Keratinocyte (primary cell): ENCODE data around the gene MOB2. TPM values are rescaled to one million over a fixed set of nuclear protein-coding genes. Genes with fewer than 3 reads are reported as not detected.

Experiments used
- DNase-seq: peaks from one replicate; pipeline ENCODE4 v3.0.0-alpha.2; 2011; ENCODE audit warnings: low read depth, missing footprints, low spot score
- FAIRE-seq: peaks from 2 replicates; lab custom pipeline; 2011; peaks lifted over from hg19 to GRCh38; lab: Jason Lieb, UNC
- H2AFZ ChIP-seq: 2 replicates; pipeline ENCODE4 v1.6.0; 2012; ENCODE audit warnings: low read length, control low read depth, inconsistent platforms; ENCODE audit not compliant: control insufficient read depth
- H3K27ac ChIP-seq: 2 replicates; pipeline ENCODE4 v1.5.1; 2011; ENCODE audit warnings: low read length; ENCODE audit not compliant: control insufficient read depth, insufficient read depth
- H3K27me3 ChIP-seq: 3 replicates; pipeline ENCODE4 v1.6.0; 2011; ENCODE audit warnings: low read length; ENCODE audit not compliant: control insufficient read depth, insufficient read depth; ENCODE audit errors: extremely low read depth
- H3K36me3 ChIP-seq, 2 experiments: 2 replicates in 1 of 2; 3 replicates in 1 of 2; pipeline ENCODE4 v1.5.1; 2011; ENCODE audit warnings: low read length in 2 of 2, mild to moderate bottlenecking in 1 of 2; ENCODE audit not compliant: control insufficient read depth in 2 of 2, insufficient read depth in 2 of 2; ENCODE audit errors: extremely low read depth in 1 of 2
- H3K4me1 ChIP-seq: 3 replicates; pipeline ENCODE4 v1.5.1; 2011; ENCODE audit warnings: low read length; ENCODE audit not compliant: control insufficient read depth, insufficient read depth; ENCODE audit errors: extremely low read depth
- H3K4me2 ChIP-seq: 3 replicates; pipeline ENCODE4 v1.6.0; 2011; ENCODE audit warnings: low read depth, low read length; ENCODE audit not compliant: control insufficient read depth, insufficient read depth; ENCODE audit errors: extremely low read depth
- H3K4me3 ChIP-seq, 3 experiments: fragments of 200-600 bp in 1 of 3; sonication (generic) in 1 of 3; 2 replicates in 2 of 3; 3 replicates in 1 of 3; pipeline ENCODE4 v1.5.1; 2011 to 2016; ENCODE audit warnings: low read length in 3 of 3, mild to moderate bottlenecking in 3 of 3, control low read depth in 2 of 3, inconsistent platforms in 1 of 3, low read depth in 1 of 3, mixed read lengths in 1 of 3, mixed run types in 1 of 3, moderate library complexity in 1 of 3; ENCODE audit not compliant: control insufficient read depth in 2 of 3, insufficient read depth in 2 of 3; ENCODE audit errors: extremely low read depth in 1 of 3
- H3K79me2 ChIP-seq: 2 replicates; pipeline ENCODE4 v1.6.0; 2012; ENCODE audit warnings: low read length; ENCODE audit not compliant: control insufficient read depth, insufficient read depth
- H3K9ac ChIP-seq: 3 replicates; pipeline ENCODE4 v1.6.0; 2011; ENCODE audit warnings: low read length; ENCODE audit not compliant: control insufficient read depth, insufficient read depth; ENCODE audit errors: extremely low read depth
- H3K9me1 ChIP-seq: 3 replicates; pipeline ENCODE4 v1.6.0; 2011; ENCODE audit warnings: low read length; ENCODE audit not compliant: control insufficient read depth, insufficient read depth; ENCODE audit errors: extremely low read depth
- H3K9me3 ChIP-seq: 2 replicates; pipeline ENCODE4 v1.5.1; 2012; ENCODE audit warnings: low read depth, low read length; ENCODE audit not compliant: control insufficient read depth
- H4K20me1 ChIP-seq: 3 replicates; pipeline ENCODE4 v1.6.0; 2011; ENCODE audit warnings: low read length; ENCODE audit not compliant: control insufficient read depth, insufficient read depth; ENCODE audit errors: extremely low read depth
- EZH2 ChIP-seq: IDR thresholded peaks from one replicate; pipeline ENCODE4 v1.6.1; 2012; ENCODE audit warnings: inconsistent platforms, mild to moderate bottlenecking, low read length, moderate library complexity
- dilution Hi-C: fragments of 300-500 bp; cut with MboI; formaldehyde crosslinking; loops from one replicate; pipeline ENCODE4 v1.7.0; 2020; ENCODE audit warnings: low sequenced_read_pairs; ENCODE audit not compliant: extremely low pct_ligation_motif_present
- polyA plus RNA-seq, 5 experiments: library from polyadenylated mRNA; depleted of rRNA in 3 of 5; stranded (reverse) in 3 of 5; stranded (forward) in 1 of 5; unstranded in 1 of 5; fragments of >200 nt; gene quantifications; 1 replicate in 1 of 5; 2 replicates in 3 of 5; 3 replicates in 1 of 5; pipeline versions ENCODE4 v1.2.1 to v1.2.3, GENCODE V29; 2011 to 2012; ENCODE audit warnings: missing spikeins in 2 of 5, low read depth in 1 of 5, low replicate concordance in 1 of 5
- TF ChIP-seq, protein P1 (sequence below), 3 experiments: IDR thresholded peaks in 1 of 3; conservative IDR thresholded peaks in 1 of 3; optimal IDR thresholded peaks in 1 of 3; 2 replicates in 2 of 3; 3 replicates in 1 of 3; pipeline versions ENCODE3 to v1.5.1; 2011; ENCODE audit warnings: low read length in 3 of 3, mild to moderate bottlenecking in 3 of 3, moderate library complexity in 2 of 3, control low read depth in 1 of 3, inconsistent platforms in 1 of 3; ENCODE audit not compliant: insufficient read depth in 2 of 3; ENCODE audit errors: extremely low read depth in 1 of 3

Gene MOB2
- polyA plus RNA-seq, 1 donor (not counting 4 experiments of a cell fraction or from before 2014, with no cell fraction given), result 37.7 TPM

DNA sequence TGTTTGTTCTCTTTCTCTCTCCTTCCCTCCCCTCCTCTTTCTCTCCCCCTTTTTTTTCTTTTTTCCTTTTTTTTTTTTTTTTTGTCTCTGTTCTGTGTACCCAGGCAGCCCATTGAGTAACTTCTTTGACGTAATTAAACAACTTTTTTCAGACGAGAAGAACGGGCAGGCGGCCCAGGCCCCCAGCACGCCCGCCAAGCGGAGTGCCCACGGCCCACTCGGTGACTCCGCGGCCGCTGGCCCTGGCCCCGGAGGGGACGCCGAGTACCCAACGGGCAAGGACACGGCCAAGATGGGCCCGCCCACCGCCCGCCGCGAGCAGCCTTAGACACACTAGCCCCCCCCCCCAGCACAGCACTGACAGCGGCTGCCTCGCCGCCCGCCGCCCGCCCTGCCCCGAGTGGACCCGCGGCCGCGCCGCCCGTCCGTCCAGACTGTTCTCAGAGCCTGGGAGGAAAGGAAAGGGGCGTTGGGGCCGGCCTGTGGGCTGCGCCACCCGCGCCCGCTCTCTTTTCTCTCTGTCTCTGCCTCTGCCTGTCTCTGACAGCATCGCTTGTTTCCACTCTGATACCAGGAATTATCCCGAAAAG lies 26.1 kb downstream of the MOB2 start:
- Histone ChIP-seq H3K27ac (no peak overlapping the region), H3K79me2 (no peaks in the 10 kb centered on the region), H3K9ac (no peak overlapping the region), H3K4me2 (no peak overlapping the region), H3K9me1 (no peaks in the 10 kb centered on the region), H4K20me1 (no peaks in the 10 kb centered on the region), H2AFZ (no peak overlapping the region), H3K36me3 (no peaks in the 10 kb centered on the region), H3K4me3 (no peak overlapping the region), H3K4me1 (no peaks in the 10 kb centered on the region), H3K27me3 (no peaks in the 10 kb centered on the region), H3K9me3 (no peaks in the 10 kb centered on the region)
- DNase-seq (no peak), FAIRE-seq (no peak)
- dilution Hi-C loops, result no loop called here
- TF ChIP-seq, protein P1, sequence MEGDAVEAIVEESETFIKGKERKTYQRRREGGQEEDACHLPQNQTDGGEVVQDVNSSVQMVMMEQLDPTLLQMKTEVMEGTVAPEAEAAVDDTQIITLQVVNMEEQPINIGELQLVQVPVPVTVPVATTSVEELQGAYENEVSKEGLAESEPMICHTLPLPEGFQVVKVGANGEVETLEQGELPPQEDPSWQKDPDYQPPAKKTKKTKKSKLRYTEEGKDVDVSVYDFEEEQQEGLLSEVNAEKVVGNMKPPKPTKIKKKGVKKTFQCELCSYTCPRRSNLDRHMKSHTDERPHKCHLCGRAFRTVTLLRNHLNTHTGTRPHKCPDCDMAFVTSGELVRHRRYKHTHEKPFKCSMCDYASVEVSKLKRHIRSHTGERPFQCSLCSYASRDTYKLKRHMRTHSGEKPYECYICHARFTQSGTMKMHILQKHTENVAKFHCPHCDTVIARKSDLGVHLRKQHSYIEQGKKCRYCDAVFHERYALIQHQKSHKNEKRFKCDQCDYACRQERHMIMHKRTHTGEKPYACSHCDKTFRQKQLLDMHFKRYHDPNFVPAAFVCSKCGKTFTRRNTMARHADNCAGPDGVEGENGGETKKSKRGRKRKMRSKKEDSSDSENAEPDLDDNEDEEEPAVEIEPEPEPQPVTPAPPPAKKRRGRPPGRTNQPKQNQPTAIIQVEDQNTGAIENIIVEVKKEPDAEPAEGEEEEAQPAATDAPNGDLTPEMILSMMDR (optimal IDR thresholded peaks at IDR 0.05 in 1 of 3, IDR thresholded peaks at IDR 0.05 in 1 of 3, conservative IDR thresholded peaks at IDR 0.05 in 1 of 3; ENCODE audit: extremely low read depth in 1 of 3, insufficient read depth in 2 of 3, low read length in 3 of 3), result no peak
- no peak for TF ChIP-seq EZH2

DNA sequence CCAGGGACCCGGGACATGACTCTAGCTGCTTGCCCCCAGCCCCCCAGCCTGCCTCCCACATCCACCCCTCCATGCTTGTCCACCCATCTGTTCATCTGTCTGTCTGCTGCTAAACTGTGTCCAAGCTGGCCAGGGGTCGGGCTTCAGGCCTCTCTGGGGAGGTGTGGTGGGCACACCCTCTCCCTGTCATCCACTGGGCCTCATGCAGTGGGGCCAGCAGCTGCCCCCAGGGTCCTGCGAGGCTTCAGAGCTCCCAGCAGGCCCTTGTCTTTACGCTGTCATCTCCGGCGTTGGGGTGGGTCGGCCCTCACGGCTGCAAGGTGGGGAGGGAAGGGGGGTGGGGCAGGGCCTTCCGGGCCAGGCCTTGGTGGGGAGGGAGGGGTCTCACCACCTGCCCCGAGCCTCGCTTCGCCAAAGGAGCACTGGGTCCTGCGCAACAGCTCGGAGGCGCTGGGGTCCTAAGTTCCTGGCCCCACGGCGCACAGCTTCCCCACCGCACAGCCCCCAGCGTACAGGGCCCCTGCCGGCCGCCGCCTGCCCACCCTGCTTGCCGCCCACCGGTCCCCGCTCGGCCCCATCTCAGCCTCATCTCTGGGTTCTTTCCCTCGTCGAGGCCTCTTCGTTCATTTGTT lies 26.7 kb downstream of the MOB2 start:
- Histone ChIP-seq H3K9me1 (no peaks in the 10 kb centered on the region), H2AFZ (no peak overlapping the region), H4K20me1 (no peaks in the 10 kb centered on the region), H3K79me2 (no peaks in the 10 kb centered on the region), H3K36me3 (no peaks in the 10 kb centered on the region), H3K4me1 (no peaks in the 10 kb centered on the region), H3K4me3 (no peak overlapping the region), H3K27me3 (peaks cover under 1% of the 10 kb centered on the region), H3K27ac (no peak overlapping the region), H3K9ac (no peak overlapping the region), H3K9me3 (no peaks in the 10 kb centered on the region), H3K4me2 (no peak overlapping the region)
- DNase-seq (no peak), FAIRE-seq (no peak)
- dilution Hi-C loops, result no loop called here
- TF ChIP-seq, protein P1 (optimal IDR thresholded peaks at IDR 0.05 in 1 of 3, IDR thresholded peaks at IDR 0.05 in 1 of 3, conservative IDR thresholded peaks at IDR 0.05 in 1 of 3; ENCODE audit: extremely low read depth in 1 of 3, insufficient read depth in 2 of 3, low read length in 3 of 3), result no peak
- TF ChIP-seq EZH2, result no peak
